HUES48 (cell line): Measurements from ENCODE around the gene TERT.

ENCODE experiments used
- H3K27ac ChIP-seq: one replicate; pipeline ENCODE4 v1.7.0; 2013; ENCODE audit warnings: low read depth, low read length, inconsistent platforms
- H3K27me3 ChIP-seq: 2 replicates; pipeline ENCODE4 v1.6.1; 2013; ENCODE audit warnings: mild to moderate bottlenecking, low read length; ENCODE audit not compliant: control insufficient read depth, insufficient read depth
- H3K36me3 ChIP-seq: 2 replicates; pipeline ENCODE4 v1.6.1; 2013; ENCODE audit warnings: low read length; ENCODE audit not compliant: control insufficient read depth, insufficient read depth
- H3K4me1 ChIP-seq: 2 replicates; pipeline ENCODE4 v1.6.1; 2013; ENCODE audit warnings: mild to moderate bottlenecking, low read length; ENCODE audit not compliant: control insufficient read depth, insufficient read depth
- H3K4me3 ChIP-seq: 2 replicates; pipeline ENCODE4 v1.5.1; 2013; ENCODE audit warnings: mild to moderate bottlenecking, low read depth, low read length
- H3K9ac ChIP-seq: 2 replicates; pipeline ENCODE4 v1.6.1; 2013; ENCODE audit warnings: mild to moderate bottlenecking, low read depth, low read length, moderate library complexity
- H3K9me3 ChIP-seq: 2 replicates; pipeline ENCODE4 v1.6.1; 2013; ENCODE audit warnings: low read length; ENCODE audit not compliant: control insufficient read depth, insufficient read depth

The TERT gene

DNA sequence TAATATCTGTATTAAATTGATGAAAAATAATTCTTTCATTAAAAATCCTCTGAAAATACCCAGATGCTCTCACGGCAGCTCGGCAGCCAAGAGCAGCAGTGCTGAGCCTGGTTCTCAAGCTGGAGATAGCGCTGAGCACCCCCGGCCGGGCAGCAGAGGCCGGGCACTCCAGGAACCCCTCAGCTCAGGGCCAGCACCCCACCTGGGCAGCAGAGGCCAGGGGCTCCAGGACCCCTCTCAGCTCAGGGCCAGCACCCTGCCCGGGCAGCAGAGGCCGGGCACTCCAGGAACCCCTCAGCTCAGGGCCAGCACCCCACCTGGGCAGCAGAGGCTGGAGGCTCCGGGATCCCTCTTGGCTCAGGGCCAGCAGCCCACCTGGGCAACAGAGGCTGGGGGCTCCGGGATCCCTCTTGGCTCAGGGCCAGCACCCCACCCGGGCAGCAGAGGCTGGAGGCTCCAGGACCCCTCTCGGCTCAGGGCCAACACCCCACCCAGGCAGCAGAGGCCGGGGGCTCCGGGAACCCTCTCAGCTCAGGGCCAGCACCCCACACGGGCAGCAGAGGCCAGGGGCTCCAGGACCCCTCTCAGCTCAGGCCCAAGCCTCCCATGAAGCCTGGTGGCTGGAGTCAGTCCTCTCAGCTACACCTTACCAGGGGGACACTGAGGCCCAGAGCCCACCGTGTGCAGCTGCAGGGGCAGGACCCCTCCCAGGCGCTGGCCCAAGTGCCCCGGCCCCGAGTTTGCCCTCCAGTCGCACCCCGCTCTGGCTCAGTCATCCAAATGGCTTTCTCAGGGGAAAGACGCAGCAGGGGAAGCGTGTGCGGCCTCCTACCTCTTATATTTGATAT, 28.3 kb upstream of the TERT start:
- H3K4me3 ChIP-seq: no peak overlapping the region
- H3K4me1 ChIP-seq: no peaks in the 10 kb centered on the region
- no peaks in the 10 kb centered on the region for H3K9me3 ChIP-seq
- no peak overlapping the region for H3K9ac ChIP-seq
- H3K36me3 ChIP-seq: peaks cover 72% of the 10 kb centered on the region
- no peak overlapping the region for H3K27ac ChIP-seq
- no peaks in the 10 kb centered on the region for H3K27me3 ChIP-seq

DNA sequence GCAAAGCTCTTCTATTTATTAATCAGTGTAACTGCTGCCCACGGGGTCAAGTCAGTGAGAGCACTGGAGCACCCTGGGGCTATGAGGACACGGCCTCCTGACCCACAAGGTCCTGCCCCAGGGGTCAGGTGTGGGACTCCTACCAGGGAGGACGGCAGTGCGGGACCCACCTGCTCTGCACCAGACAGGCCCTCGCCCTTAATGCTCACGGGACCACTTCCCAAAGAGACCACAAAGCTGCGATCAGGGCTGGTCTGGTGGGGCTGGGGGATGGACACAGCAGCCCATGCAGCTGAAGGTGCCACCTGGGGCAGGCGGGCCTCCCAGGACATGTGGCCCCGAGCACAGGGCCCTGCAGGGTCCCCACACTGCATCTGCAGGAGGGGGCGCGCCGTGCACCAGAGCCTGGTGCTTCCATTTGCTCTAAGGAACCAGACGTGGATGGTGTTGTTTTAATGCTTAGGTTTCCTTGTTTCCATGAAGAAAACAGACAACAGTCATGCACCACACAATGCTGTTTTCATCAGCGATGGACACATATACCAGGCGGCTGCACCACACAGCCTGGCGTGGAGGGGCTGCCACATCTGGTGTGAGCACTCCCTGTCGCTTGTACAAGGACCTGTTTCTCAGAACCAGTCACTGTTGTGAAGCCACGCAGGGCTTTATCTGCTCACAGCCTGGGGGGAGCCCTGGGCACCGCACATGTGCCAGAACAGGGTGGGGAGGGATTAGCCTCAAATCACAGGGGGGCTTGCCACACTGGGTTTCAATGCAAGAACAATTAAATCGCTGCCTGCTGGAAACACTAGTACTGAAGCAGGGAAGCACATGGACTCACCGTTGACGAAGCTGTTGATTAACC, 27.4 kb upstream of the TERT start:
- Histone ChIP-seq H3K9ac (no peak overlapping the region), H3K36me3 (peaks cover 79% of the 10 kb centered on the region), H3K27me3 (no peaks in the 10 kb centered on the region), H3K4me3 (no peak overlapping the region), H3K4me1 (no peaks in the 10 kb centered on the region), H3K9me3 (no peaks in the 10 kb centered on the region), H3K27ac (no peak overlapping the region)

DNA sequence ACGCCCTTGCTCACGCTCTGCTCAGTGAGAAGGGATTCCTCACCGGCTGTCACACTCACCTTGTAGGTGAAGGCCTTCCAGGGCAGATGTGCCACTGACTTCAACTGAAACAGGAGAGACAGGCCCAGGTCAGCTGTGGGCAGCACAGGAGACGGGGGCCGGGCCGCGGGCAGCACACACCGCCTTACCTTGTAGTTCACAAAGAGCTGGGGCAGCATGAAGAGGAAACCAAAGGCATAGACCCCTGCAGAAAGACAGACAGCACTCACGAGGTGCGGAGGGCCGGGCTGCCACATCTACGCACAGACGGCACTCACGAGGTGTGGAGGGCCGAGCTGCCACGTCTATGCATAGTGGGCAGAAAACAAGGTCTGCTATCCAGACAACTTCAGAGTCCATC, 26.7 kb upstream of the TERT start:
- Histone ChIP-seq H3K27ac (no peak overlapping the region), H3K36me3 (peaks cover 79% of the 10 kb centered on the region), H3K27me3 (no peaks in the 10 kb centered on the region), H3K4me1 (peaks cover 2% of the 10 kb centered on the region; the same call in 1 of the 2 replicates), H3K9me3 (no peaks in the 10 kb centered on the region), H3K4me3 (no peak overlapping the region), H3K9ac (no peak overlapping the region)

DNA sequence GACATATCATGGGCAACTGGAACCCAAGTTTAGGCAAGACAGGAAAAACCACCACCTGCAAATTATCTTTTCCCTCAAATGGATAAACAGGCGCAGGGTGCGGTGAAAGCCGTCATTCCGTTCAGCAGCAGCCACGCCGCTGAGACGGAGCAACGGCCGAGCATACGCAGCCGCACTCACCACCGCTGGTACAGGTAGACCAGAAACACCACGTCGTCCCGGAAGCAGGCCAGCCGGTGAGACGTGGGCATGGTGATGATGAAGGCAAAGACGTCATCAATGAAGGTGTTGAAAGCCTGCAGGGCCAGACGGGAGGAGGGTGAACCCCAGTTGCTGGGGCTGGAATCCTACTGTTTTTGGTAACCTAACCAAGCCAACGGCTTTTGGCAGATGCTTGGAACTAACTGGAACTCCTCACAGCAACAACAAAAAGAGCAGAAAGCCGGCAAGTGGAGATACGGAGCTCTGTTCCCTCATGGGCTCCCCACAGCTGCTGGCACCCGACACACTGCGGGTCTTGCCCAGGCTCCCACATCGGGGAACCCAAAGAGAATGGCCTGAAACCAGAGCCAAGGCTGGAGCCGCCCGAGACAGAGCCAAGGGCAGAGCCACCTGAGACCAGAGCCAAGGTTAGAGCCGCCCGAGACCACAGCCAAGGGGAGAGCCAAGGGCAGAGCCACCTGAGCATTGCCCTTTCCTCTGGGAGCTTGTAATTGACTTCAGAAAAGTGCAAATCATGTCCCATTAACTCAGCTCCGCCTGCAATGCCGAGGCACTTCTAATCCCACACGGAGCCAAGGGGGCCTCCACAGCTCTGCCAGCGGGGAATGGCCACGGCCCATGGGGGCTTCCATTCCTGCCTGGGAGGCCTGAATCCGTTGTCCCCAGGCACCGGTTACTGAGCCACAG, 25.8 kb upstream of the TERT start:
- Histone ChIP-seq H3K36me3 (peaks cover 76% of the 10 kb centered on the region), H3K4me3 (no peak overlapping the region), H3K4me1 (peaks cover 11% of the 10 kb centered on the region), H3K27ac (no peak overlapping the region), H3K9me3 (no peaks in the 10 kb centered on the region), H3K9ac (no peak overlapping the region), H3K27me3 (no peaks in the 10 kb centered on the region)

DNA sequence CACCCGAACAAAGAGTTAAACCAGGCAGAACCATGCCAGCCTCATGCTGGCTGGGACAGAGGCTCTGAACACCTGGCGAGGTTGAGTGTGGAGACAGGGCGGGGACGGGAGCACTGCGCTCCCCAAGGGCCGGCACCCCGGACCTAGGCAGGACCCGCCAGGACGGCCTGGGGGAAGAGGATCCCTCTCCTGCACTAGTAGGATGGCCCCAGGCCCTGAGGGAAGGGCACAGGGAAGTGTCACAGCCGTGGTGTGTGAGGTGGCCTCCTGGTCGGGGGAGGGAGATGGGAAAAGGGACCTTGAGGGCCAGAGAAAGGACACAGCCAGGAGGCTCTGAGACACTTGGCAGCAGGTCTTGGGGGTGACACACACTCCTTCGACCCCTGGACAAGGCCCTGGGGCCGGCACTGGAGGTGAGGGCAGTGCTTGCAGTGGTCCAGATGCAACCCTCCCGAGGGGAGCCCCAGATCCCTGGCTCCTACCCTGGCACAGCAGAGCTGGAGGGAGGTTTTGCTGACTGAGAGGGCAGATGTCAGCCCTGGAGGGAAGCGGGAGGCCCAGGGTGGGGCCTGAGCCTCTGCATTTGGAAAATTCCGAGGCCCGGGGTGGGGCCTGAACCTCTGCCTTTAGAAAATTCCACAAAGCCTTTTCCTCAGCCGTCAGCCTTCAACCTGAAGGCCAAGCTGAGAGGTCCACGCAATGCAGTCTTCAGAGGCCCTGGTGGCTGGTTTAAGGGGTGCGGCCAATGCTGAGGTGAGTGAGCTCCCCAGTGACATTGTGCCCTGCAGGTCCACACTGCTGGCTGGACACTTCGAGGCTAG, 24.8 kb upstream of the TERT start:
- Histone ChIP-seq H3K4me3 (no peak overlapping the region), H3K4me1 (peaks cover 22% of the 10 kb centered on the region), H3K9ac (no peak overlapping the region), H3K36me3 (peaks cover 66% of the 10 kb centered on the region), H3K27me3 (no peaks in the 10 kb centered on the region), H3K9me3 (no peaks in the 10 kb centered on the region), H3K27ac (no peak overlapping the region)

- Histone ChIP-seq H3K9ac (no peak overlapping the region), H3K9me3 (no peaks in the 10 kb centered on the region), H3K4me3 (no peak overlapping the region), H3K36me3 (peaks cover 57% of the 10 kb centered on the region), H3K27ac (no peak overlapping the region), H3K27me3 (no peaks in the 10 kb centered on the region), H3K4me1 (peaks cover 23% of the 10 kb centered on the region)
Observed at GRCh38 chr5:1318659-1319251, 23.9 kb upstream of the TERT start.

- Histone ChIP-seq H3K27me3 (no peaks in the 10 kb centered on the region), H3K9me3 (no peaks in the 10 kb centered on the region), H3K4me3 (no peak overlapping the region), H3K4me1 (peaks cover 23% of the 10 kb centered on the region), H3K36me3 (peaks cover 53% of the 10 kb centered on the region), H3K27ac (no peak overlapping the region), H3K9ac (no peak overlapping the region)
Observed at GRCh38 chr5:1317921-1318565, 23.2 kb upstream of the TERT start.

- Histone ChIP-seq H3K27ac (peak overlapping the region; percentile 46), H3K4me3 (no peak overlapping the region), H3K9ac (no peak overlapping the region), H3K36me3 (peaks cover 42% of the 10 kb centered on the region), H3K27me3 (no peaks in the 10 kb centered on the region), H3K9me3 (no peaks in the 10 kb centered on the region), H3K4me1 (peaks cover 23% of the 10 kb centered on the region)
Observed at GRCh38 chr5:1316588-1317340, 21.9 kb upstream of the TERT start.
